ENCODE results near the gene TMEM53.

- TF ChIP-seq, protein P1, sequence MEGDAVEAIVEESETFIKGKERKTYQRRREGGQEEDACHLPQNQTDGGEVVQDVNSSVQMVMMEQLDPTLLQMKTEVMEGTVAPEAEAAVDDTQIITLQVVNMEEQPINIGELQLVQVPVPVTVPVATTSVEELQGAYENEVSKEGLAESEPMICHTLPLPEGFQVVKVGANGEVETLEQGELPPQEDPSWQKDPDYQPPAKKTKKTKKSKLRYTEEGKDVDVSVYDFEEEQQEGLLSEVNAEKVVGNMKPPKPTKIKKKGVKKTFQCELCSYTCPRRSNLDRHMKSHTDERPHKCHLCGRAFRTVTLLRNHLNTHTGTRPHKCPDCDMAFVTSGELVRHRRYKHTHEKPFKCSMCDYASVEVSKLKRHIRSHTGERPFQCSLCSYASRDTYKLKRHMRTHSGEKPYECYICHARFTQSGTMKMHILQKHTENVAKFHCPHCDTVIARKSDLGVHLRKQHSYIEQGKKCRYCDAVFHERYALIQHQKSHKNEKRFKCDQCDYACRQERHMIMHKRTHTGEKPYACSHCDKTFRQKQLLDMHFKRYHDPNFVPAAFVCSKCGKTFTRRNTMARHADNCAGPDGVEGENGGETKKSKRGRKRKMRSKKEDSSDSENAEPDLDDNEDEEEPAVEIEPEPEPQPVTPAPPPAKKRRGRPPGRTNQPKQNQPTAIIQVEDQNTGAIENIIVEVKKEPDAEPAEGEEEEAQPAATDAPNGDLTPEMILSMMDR (IDR thresholded peaks at IDR 0.05) = no peak
- TF ChIP-seq POLR2A (IDR thresholded peaks at IDR 0.05) = no peak
Observed at GRCh38 chr1:44605914-44606615, 68.2 kb downstream of the TMEM53 start.

All from heart left ventricle (tissue), 13 donors.